HepG2 (cell line): ENCODE measurements around the gene EPB41. TPM values are rescaled to one million over a fixed set of nuclear protein-coding genes. Genes with fewer than 3 reads are reported as not detected.

ENCODE experiments used
- ATF2 ChIP-seq: sonication (generic); formaldehyde crosslinking; IDR thresholded peaks from 2 replicates; pipeline ENCODE4 v1.4.0; 2020; ENCODE audit warnings: missing genetic modification reagents
- BATF2 ChIP-seq: sonication (generic); formaldehyde crosslinking; IDR thresholded peaks from 2 replicates; pipeline ENCODE4 v1.8.0; 2022; ENCODE audit warnings: mild to moderate bottlenecking, missing genetic modification reagents, moderate library complexity
- BCL6 ChIP-seq: IDR thresholded peaks from 2 replicates; pipeline ENCODE4 v1.6.1; 2016; ENCODE audit warnings: missing genetic modification reagents, missing compliant biosample characterization
- FOXP1 ChIP-seq, 2 experiments: fragments of 450-650 bp in 1 of 2; IDR thresholded peaks; 2 replicates each; pipeline ENCODE4 v1.6.1; 2017 to 2018; ENCODE audit warnings: antibody characterized with exemption in 1 of 2
- MED8 ChIP-seq: sonication (generic); formaldehyde crosslinking; IDR thresholded peaks from 2 replicates; pipeline ENCODE4 v1.8.1; 2023; ENCODE audit warnings: mild to moderate bottlenecking, missing genetic modification reagents; ENCODE audit not compliant: insufficient replicate concordance
- POGK ChIP-seq: sonication (generic); formaldehyde crosslinking; conservative IDR thresholded peaks from 2 replicates; pipeline ENCODE4 v1.8.0; 2022; ENCODE audit warnings: mild to moderate bottlenecking, moderate library complexity, missing genetic modification reagents
- ZFP36L2 ChIP-seq: sonication (generic); formaldehyde crosslinking; IDR thresholded peaks from 2 replicates; pipeline ENCODE4 v1.4.0; 2020; ENCODE audit warnings: missing genetic modification reagents
- ZNF17 ChIP-seq: sonication (generic); formaldehyde crosslinking; IDR thresholded peaks from 2 replicates; pipeline ENCODE4 v1.5.0; 2020; ENCODE audit warnings: mild to moderate bottlenecking, missing genetic modification reagents
- ZNF18 ChIP-seq: sonication (generic); formaldehyde crosslinking; IDR thresholded peaks from 2 replicates; pipeline ENCODE4 v1.8.0; 2022; ENCODE audit warnings: mild to moderate bottlenecking, missing genetic modification reagents; ENCODE audit not compliant: insufficient replicate concordance
- ZNF609 ChIP-seq: sonication (generic); formaldehyde crosslinking; IDR thresholded peaks from 2 replicates; pipeline ENCODE4 v1.4.0; 2020; ENCODE audit warnings: mild to moderate bottlenecking, missing genetic modification reagents, borderline replicate concordance
- polyA plus RNA-seq, 8 experiments: library from polyadenylated mRNA; depleted of rRNA in 3 of 8; stranded (reverse) in 7 of 8; unstranded in 1 of 8; fragments of >200 nt; fragmentation: Illumina TruSeq in 4 of 8; extraction: Trizol in 4 of 8; gene quantifications; 2 replicates each; pipeline versions ENCODE4 v1.2.1 to v1.2.3, GENCODE V29; 2011 to 2016; ENCODE audit warnings: low read depth in 4 of 8, missing spikeins in 1 of 8, mixed read lengths in 1 of 8; ENCODE audit not compliant: insufficient read depth in 1 of 8
- total RNA-seq, 5 experiments: library from RNA; depleted of rRNA; stranded (reverse); fragments of >200 nt; fragmentation: Illumina TruSeq; extraction: Trizol; gene quantifications; 2 replicates each; pipeline ENCODE4 v1.2.3, GENCODE V29; 2016; ENCODE audit warnings: low read depth in 1 of 5

EPB41 gene
- total and polyA plus RNA-seq, 2 of the 13 experiments (the other 11 are each of a cell fraction or from before 2014, with no cell fraction given), result 34.5 to 46.7 TPM

- no peak for TF ChIP-seq ZNF609
- no peak for TF ChIP-seq MED8 (CRISPR knock-in tag)
- TF ChIP-seq ZNF18 (CRISPR knock-in tag), result no peak
- TF ChIP-seq ZNF17 (CRISPR knock-in tag), result no peak
- TF ChIP-seq ATF2 (CRISPR knock-in tag), result no peak
- no peak for TF ChIP-seq FOXP1 (IDR thresholded peaks at IDR 0.05)
- no peak for TF ChIP-seq FOXP1 (CRISPR knock-in tag; IDR thresholded peaks at IDR 0.05)
- TF ChIP-seq ZFP36L2 (CRISPR knock-in tag), result no peak
- no peak for TF ChIP-seq BATF2 (CRISPR knock-in tag)
- TF ChIP-seq BCL6 (CRISPR knock-in tag), result no peak
- TF ChIP-seq POGK (CRISPR knock-in tag), result no peak
- TF ChIP-seq, all 625 proteins: peak for 0
Measured at GRCh38 chr1:28983091-28983490, 68.7 kb downstream of the EPB41 start (continued).
